Measurements from ENCODE around the gene UST. TPM values are rescaled to one million over a fixed set of nuclear protein-coding genes. Genes with fewer than 3 reads are reported as not detected.
A peak's percentile ranks its signal among the peaks of the same experiment; 100 is the strongest.

UST gene
- polyA plus RNA-seq, 1 experiment, result 21.4 TPM

DNA sequence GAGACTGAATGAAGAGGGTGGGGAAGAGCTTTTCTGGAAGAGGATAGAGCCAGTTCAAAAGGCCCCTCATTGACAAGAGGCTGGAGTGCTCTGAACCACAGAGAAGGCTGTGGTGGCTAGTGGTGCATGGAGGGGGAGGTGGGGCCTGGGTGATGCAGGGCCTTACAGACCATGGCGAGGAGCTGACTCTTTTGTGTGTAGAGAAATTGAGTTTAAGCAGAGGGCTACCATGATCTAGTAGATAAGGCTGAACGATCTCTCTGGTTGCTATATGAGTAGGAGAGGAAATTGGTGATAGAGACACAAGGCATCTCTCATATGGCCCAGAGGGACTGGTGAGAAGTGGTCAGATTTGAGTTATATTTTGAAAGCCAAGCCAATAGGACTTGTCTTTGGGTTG, 137.6 kb downstream of the UST start:
- POLR2A ChIA-PET, result no interaction called here
- no peaks in the 10 kb centered on the region for H3K9me3 ChIP-seq (ENCODE audit: control insufficient read depth, insufficient read depth, low read length)
- H3K27ac ChIP-seq (ENCODE audit: low read depth, low read length), result no peak overlapping the region
- no peak for DNase-seq (ENCODE audit: low read depth, low spot score)
- no peak overlapping the region for H3K4me3 ChIP-seq (ENCODE audit: low read depth, low read length)
- CTCF ChIA-PET, result interaction anchor here (0.6 kb wide), 1 partner anchor 9 kb away, joined by 3 read pairs; no protein-coding TSS in a partner anchor
- TF ChIP-seq, protein P1, sequence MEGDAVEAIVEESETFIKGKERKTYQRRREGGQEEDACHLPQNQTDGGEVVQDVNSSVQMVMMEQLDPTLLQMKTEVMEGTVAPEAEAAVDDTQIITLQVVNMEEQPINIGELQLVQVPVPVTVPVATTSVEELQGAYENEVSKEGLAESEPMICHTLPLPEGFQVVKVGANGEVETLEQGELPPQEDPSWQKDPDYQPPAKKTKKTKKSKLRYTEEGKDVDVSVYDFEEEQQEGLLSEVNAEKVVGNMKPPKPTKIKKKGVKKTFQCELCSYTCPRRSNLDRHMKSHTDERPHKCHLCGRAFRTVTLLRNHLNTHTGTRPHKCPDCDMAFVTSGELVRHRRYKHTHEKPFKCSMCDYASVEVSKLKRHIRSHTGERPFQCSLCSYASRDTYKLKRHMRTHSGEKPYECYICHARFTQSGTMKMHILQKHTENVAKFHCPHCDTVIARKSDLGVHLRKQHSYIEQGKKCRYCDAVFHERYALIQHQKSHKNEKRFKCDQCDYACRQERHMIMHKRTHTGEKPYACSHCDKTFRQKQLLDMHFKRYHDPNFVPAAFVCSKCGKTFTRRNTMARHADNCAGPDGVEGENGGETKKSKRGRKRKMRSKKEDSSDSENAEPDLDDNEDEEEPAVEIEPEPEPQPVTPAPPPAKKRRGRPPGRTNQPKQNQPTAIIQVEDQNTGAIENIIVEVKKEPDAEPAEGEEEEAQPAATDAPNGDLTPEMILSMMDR (IDR thresholded peaks at IDR 0.05; ENCODE audit: low read depth, low read length), result no peak
- H3K27me3 ChIP-seq (ENCODE audit: control insufficient read depth, insufficient read depth, low read length), result no peaks in the 10 kb centered on the region

DNA sequence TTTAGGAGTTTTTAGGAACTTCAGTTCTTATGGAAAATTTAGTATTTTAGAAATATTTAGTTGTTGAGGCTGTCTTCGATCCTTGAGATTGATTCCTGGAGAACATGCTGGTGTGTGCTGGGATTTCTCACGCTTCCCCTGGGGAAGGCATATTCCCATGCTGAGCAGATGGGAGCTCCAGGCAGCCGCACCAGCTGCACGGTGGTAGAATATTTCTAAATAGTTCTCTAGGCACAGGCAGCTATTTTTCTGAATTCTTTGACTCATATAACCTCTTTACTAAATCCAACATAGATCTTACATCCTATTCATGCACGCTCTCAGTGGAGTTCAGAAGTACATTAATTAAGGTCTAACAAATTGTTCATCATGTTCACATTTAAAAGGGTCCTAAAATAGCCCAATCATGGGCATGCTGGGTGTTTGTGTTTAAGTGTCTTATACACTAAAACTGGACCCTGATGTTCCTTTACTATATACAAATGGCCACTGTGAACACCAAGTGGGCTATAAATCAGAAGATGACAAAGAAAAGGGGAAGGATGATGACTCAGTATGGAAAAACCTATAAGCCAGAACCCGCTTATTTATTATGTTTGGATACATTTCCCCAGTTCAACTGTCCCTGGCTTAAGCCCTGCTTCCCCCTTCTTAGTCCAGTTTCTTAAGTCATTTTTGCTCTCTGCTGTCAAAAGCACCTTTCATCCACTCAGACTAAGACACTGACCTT, 138.5 kb downstream of the UST start:
- TF ChIP-seq, protein P1 (IDR thresholded peaks at IDR 0.05; ENCODE audit: low read depth, low read length), result no peak
- ChIA-PET POLR2A (interaction anchor here (0.7 to 1.5 kb wide), 2 partner anchors 15 to 124 kb away, joined by 3 read pairs; no protein-coding TSS in a partner anchor), CTCF (interaction anchor here (0.6 kb wide), 1 partner anchor 8 kb away, joined by 3 read pairs; no protein-coding TSS in a partner anchor)
- DNase-seq (ENCODE audit: low read depth, low spot score), result peak; percentile 70
- H3K4me3 ChIP-seq (ENCODE audit: low read depth, low read length), result no peak overlapping the region
- H3K27ac ChIP-seq (ENCODE audit: low read depth, low read length), result peak overlapping the region; percentile 43
- no peaks in the 10 kb centered on the region for H3K9me3 ChIP-seq (ENCODE audit: control insufficient read depth, insufficient read depth, low read length)
- no peaks in the 10 kb centered on the region for H3K27me3 ChIP-seq (ENCODE audit: control insufficient read depth, insufficient read depth, low read length)

DNA sequence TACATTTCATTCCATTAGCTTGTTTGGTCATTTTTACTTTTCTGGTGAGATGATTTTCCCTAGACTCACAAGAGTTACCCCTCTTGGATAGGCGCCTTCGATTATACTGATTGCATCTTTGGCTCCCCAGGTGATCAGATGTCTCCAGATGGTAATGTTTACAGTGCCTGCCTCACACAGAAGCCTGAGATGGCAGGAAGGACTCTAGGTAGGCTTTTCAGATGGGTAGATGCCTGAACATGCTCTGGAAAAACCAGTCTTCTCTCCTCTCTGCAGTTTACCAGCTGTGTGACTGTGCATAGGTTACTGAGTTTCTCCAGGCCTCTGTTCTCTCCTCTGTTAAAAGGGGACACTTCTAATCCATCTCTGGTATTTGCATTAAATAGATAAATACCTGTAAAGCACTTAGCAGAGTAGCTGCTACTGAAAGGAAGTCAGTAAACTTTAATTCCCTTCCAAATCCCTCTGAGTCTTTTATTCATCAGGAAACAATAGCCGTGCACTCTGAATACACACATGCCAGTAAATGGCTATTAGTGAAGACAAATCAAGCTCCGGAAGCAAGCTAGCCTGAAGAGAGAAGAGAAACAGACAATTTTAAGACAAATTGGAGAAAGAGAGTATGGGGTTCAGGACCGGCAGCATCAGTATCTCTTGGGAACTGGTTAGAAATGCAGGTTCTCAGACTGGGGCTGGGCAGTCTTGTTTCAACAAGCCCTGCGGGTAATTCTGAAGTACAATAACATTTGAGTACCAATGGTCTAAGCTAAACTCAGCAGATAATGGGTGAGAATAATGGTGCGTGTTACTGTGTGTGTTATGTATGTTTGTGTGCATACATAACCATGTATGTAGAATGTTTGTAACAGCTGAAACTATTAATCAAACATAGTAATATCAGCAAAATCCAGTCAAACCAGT, 139.4 kb downstream of the UST start:
- Histone ChIP-seq H3K27me3 (ENCODE audit: control insufficient read depth, insufficient read depth, low read length) (no peaks in the 10 kb centered on the region), H3K27ac (ENCODE audit: low read depth, low read length) (no peak overlapping the region), H3K4me3 (ENCODE audit: low read depth, low read length) (no peak overlapping the region), H3K9me3 (ENCODE audit: control insufficient read depth, insufficient read depth, low read length) (no peaks in the 10 kb centered on the region)
- TF ChIP-seq, protein P1 (IDR thresholded peaks at IDR 0.05; ENCODE audit: low read depth, low read length), result no peak
- ChIA-PET POLR2A (interaction anchor here (1.5 kb wide), 1 partner anchor 16 kb away, joined by 3 read pairs; no protein-coding TSS in a partner anchor), CTCF (interaction anchor here (0.6 kb wide), 1 partner anchor 142 kb away, joined by 7 read pairs; no protein-coding TSS in a partner anchor)
- no peak for DNase-seq (ENCODE audit: low read depth, low spot score)

DNA sequence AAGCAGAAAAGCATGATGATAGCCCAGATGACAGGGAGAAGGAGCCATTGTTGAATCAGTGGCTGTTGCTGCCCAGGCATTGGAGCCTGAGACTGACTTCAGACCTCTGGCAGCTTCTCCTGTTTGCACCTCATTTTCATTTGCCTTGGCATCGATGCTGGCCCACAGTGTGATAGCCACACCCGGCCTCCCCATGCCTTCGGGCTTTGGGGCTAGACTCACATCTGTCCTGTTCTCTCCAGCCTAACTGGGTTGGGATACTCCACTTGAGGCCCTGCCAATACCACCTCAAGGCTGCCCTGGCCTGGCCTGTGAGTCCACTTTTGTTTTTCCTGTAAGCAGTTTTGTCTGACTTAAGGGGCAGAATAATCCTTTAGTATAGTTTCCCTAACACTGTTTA, 140.4 kb downstream of the UST start:
- Histone ChIP-seq H3K27me3 (ENCODE audit: control insufficient read depth, insufficient read depth, low read length) (no peaks in the 10 kb centered on the region), H3K9me3 (ENCODE audit: control insufficient read depth, insufficient read depth, low read length) (no peaks in the 10 kb centered on the region), H3K27ac (ENCODE audit: low read depth, low read length) (no peak overlapping the region), H3K4me3 (ENCODE audit: low read depth, low read length) (no peak overlapping the region)
- ChIA-PET POLR2A (no interaction called here), CTCF (no interaction called here)
- no peak for DNase-seq (ENCODE audit: low read depth, low spot score)
- TF ChIP-seq, protein P1 (IDR thresholded peaks at IDR 0.05; ENCODE audit: low read depth, low read length), result no peak

Measured in AG04450 (cell line).